ENCODE measurements around the gene PTPRK.

Gene PTPRK

DNA sequence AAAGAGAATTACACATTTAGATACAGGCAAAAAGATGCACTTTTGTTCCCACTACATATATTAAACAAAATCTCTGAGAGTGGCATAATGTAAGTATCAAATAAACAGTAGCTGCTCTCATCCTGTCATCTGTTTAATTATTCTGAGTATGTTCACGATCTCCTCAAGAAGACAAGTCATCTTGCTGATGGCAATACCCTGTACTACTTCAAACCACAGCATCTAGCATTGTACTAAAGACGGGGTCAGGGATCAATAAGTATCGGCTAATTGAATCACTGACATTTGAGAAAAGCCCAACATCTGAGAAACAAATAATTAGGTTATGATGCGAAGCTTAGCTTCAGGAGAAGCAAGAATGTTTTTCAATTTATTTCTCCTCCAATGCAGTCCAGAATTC is 175.1 kb downstream of the PTPRK start:
- DNase-seq (ENCODE audit: low spot score): no peak

- no peak for DNase-seq (ENCODE audit: low spot score)
Observed at GRCh38 chr6:128343706-128344105, 176.7 kb downstream of the PTPRK start.

- no peak for DNase-seq (ENCODE audit: low spot score)
Observed at GRCh38 chr6:128339635-128340450, 180.6 kb downstream of the PTPRK start.

DNA sequence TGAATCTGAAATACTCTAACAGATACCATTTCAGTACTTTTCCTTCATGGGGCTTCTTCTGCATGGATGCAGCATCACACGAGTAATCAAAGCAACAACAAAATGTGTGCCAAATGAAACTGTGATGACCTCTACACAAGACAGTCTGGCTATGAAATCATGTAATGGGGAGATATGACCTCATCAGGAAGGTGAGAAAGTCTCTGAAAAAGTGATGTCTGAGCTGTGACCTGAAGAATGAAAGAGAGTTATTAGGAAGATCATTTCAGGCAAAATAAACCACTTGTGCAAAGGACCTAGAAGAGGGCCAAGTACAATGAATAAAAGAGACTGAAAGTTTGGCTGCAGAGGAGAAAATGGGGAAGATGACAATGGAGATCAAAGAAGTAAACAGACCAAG is 182.8 kb downstream of the PTPRK start:
- DNase-seq (ENCODE audit: low spot score): no peak

- DNase-seq (ENCODE audit: low spot score): no peak
Observed at GRCh38 chr6:128336436-128337095, 183.8 kb downstream of the PTPRK start.

- no peak for DNase-seq (ENCODE audit: low spot score)
Observed at GRCh38 chr6:128335963-128336362, 184.4 kb downstream of the PTPRK start.

- no peak for DNase-seq (ENCODE audit: low spot score)
Observed at GRCh38 chr6:128333581-128334223, 186.7 kb downstream of the PTPRK start.

- no peak for DNase-seq (ENCODE audit: low spot score)
Observed at GRCh38 chr6:128327890-128328289, 192.5 kb downstream of the PTPRK start.

DNA sequence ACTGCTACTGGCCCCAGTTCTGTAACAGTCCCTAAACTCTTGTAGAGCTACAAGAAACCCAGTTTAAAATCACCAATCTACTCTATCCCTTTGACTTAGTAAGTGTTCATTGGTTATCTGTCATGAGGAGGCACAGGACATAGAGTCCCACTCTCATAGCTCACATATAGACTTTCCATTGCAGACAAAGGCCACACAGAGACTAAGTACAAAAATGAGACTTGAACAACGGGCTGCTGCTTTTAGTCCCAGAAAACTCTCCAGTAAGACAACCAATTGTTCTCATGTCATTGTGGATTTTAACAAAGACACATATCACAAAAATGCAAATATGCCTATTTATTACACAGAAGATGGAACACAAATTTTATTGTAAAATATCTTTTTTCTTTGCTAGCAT is 197.4 kb downstream of the PTPRK start:
- no peak for DNase-seq (ENCODE audit: low spot score)

DNA sequence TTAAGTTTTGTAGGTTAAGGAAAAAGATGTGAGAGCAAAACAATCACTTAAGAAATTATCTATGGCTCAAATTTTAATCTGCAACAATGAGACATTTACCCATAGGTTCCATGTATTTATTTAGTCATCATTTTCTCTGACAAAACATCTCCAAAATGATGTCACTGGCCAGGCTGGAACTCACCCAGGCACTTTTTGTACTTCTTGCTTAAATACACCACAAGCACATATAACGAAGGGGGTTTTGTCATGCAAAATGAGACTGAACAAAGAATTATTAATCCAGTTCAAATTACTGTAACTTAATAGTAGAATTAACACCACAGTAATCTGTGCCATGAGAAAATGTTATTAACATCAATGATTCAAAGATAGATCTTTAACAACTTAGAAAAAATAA is 200.5 kb downstream of the PTPRK start:
- DNase-seq (ENCODE audit: low spot score): no peak

- no peak for DNase-seq (ENCODE audit: low spot score)
Observed at GRCh38 chr6:128319157-128319556, 201.2 kb downstream of the PTPRK start.

- DNase-seq (ENCODE audit: low spot score): no peak
Observed at GRCh38 chr6:128316258-128316929, 204.0 kb downstream of the PTPRK start.

DNA sequence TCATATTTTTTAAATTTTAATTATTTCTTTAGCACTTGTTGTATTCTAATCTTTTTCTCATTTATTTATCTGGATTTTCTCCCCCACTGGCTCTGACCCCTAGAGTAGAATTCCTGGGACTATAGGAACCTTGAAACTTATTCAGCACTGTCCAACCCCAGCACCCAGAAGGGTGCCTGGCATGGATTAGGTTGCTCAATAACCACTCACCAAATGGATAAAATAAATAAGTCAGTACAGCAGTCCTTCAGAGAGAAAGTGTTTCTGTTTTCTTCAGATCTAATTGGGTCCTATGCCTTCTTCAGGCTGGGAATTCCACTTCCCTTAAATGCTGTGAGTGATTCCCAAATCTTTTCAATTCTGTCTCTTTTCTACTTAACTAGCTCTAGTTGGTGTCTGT is 206.2 kb downstream of the PTPRK start:
- DNase-seq (ENCODE audit: low spot score): no peak

- no peak for DNase-seq (ENCODE audit: low spot score)
Observed at GRCh38 chr6:128311944-128312570, 208.3 kb downstream of the PTPRK start.

- no peak for DNase-seq (ENCODE audit: low spot score)
Observed at GRCh38 chr6:128310451-128310850, 209.9 kb downstream of the PTPRK start.

DNA sequence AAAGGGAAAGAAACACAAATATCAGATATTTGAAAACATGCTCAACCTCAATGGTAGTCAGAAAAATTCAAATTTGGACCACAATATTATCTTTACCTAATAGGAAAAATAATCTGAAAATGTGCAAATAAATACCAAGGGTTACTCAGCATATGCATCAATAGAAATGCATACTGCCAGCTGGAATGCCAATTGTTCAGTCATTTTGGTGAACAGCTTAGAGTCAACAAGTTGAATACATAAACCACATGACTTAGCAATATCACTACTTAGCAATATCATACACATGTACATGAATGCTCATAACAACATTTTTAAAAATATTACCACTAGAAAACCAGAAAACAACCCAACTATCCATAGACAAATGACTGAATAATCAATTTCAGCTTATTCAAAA is 212.7 kb downstream of the PTPRK start:
- no peak for DNase-seq (ENCODE audit: low spot score)

DNA sequence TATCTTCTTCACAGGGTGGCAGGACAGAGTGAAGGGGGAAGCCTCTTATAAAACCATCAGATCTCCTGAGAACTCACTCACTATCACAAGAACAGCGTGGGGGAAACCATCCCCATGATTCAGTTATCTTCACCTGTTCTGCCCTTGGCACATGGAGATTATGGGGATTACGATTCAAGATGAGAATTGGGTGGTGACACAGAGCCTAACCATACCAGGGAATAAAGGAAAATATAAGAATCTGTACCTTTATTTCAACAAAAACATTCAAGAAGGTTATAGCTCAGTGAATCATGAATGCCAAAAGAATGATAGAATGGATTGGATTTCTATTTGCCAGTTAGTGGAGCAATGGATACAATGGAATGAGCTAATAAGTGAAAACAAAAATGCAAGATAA is 214.4 kb downstream of the PTPRK start:
- DNase-seq (ENCODE audit: low spot score): no peak

GRCh38 chr6:128305228-128305627 is 215.2 kb downstream of the PTPRK start:
- no peak for DNase-seq (ENCODE audit: low spot score)

DNA sequence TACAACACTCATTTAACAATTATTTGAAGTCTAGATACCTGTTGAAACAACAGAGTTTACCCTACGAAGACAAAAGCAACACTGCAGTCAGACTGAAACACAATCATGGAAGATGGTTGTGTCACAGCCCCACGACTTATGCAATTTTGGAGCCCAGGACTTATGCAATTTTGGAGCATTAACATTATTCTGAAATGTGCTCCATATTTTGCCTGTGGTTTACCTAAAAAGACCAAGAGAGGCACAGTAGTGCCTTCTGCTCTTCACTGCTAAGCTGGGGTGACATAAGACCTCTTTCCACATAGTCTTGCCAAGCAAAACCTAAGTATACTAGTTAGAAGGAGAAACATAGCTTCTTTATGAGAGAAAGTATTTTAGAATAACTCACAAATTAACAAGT is 216.5 kb downstream of the PTPRK start:
- DNase-seq (ENCODE audit: low spot score): no peak

GRCh38 chr6:128302942-128303341 is 217.5 kb downstream of the PTPRK start:
- no peak for DNase-seq (ENCODE audit: low spot score)

DNA sequence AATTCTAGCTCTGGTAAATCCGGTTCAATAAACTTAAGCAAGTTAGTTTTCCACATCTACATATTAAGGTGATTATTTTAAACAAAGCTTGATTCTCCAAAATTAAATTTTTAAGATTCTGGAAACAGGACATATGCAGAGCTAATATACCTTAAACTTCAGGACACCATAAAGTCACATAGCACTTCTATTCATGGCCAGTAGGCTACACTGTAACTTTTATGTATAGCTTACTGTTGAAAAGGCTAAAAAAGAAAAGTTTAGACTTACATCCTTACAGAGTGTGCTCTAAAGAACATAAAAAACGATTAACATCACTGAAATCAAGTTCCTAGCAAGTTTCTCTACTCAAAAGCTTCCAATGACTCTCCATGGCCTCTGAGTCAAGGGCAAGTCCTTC is 224.7 kb downstream of the PTPRK start:
- DNase-seq (ENCODE audit: low spot score): no peak

GRCh38 chr6:128290221-128290620 is 230.2 kb downstream of the PTPRK start:
- DNase-seq (ENCODE audit: low spot score): no peak

All from AG20443 (cell line).